Mesodermal cell (in vitro differentiated cells): ENCODE measurements around the gene PANK3.
"Not testable (repeated sequence)": the region's sequence is repeated elsewhere in the genome, so short reads cannot be mapped to it uniquely, and the experiment has no call there.

ENCODE experiments used
- H3K27ac ChIP-seq: 2 replicates; pipeline ENCODE4 v1.7.0; 2013; ENCODE audit warnings: mild to moderate bottlenecking, low read depth, low read length, moderate library complexity; ENCODE audit not compliant: severe bottlenecking
- H3K36me3 ChIP-seq: 2 replicates; pipeline ENCODE4 v1.7.1; 2013; ENCODE audit warnings: mild to moderate bottlenecking, low read length, moderate library complexity; ENCODE audit not compliant: control insufficient read depth, insufficient read depth
- H3K4me1 ChIP-seq: one replicate; pipeline ENCODE4 v1.7.1; 2013; ENCODE audit warnings: mild to moderate bottlenecking, low read length; ENCODE audit not compliant: insufficient read depth, control insufficient read depth, poor library complexity, severe bottlenecking
- H3K4me3 ChIP-seq: 2 replicates; pipeline ENCODE4 v1.7.0; 2013; ENCODE audit warnings: low read length, control low read depth, mild to moderate bottlenecking; ENCODE audit not compliant: insufficient read depth, poor library complexity, severe bottlenecking; ENCODE audit errors: extremely low read depth
- H3K9me3 ChIP-seq: 2 replicates; pipeline ENCODE4 v1.7.1; 2013; ENCODE audit warnings: mild to moderate bottlenecking, low read length, moderate library complexity; ENCODE audit not compliant: control insufficient read depth
- WGBS, 2 experiments: methylation state at CpG; one replicate each; pipeline ENCODE4 v1.1.5; 2013; ENCODE audit warnings: missing lambda C conversion rate in 2 of 2; ENCODE audit not compliant: insufficient coverage in 2 of 2; 5-methylcytosine and 5-hydroxymethylcytosine counted together

Gene PANK3

DNA sequence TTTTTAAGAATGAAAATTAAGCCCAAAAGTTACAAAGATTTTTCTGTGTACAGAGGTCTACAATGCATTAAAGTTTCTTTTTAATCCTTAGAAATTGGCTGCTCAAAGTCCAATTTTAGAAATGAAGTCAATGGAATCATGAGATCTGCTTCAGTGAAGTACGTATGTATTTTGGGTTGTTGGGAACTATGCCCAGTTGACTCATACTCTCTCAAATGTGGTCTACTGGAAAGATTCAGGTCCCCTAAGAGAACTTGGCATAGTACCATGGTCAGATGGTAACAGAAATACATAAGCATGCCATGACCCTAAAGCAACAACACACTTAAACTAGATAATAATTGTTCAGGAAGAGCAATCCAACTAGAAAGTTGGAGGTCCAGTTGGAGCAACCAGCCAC is 27.0 kb downstream of the PANK3 start:
- no peak overlapping the region for H3K27ac ChIP-seq
- 83 to 100% methylated on average over 1 of the region's 1 CpG for WGBS, 2 experiments
- H3K9me3 ChIP-seq = no peaks in the 10 kb centered on the region

GRCh38 chr5:168550656-168551055 is 28.5 kb downstream of the PANK3 start:
- Histone ChIP-seq H3K4me1 (no peaks in the 10 kb centered on the region), H3K9me3 (no peaks in the 10 kb centered on the region), H3K36me3 (peaks cover 79% of the 10 kb centered on the region), H3K27ac (no peak overlapping the region), H3K4me3 (no peak overlapping the region)

More for the DNA sequence above, 27.0 kb downstream of the PANK3 start:
- peaks cover 82% of the 10 kb centered on the region for H3K36me3 ChIP-seq
- no peak overlapping the region for H3K4me3 ChIP-seq
- H3K4me1 ChIP-seq = no peaks in the 10 kb centered on the region

DNA sequence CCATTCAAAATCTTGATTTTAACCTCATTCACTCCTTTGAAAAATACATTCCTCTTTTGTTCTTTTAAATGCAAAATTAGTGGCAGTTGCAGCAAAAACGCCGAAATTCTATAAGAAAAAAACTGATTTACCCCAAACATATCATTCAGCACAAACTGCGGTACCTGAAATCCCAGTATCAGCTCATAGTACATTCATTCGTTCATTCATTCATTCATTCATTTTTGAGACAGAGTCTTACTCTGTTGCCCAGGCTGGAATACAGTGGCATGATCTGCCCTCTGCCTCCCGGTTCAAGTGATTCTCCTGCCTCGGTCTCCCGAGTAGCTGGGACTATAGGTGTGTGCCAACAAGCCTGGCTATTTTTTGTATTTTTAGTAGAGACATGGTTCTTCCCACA is 29.6 kb downstream of the PANK3 start:
- Histone ChIP-seq H3K36me3 (peaks cover 73% of the 10 kb centered on the region), H3K27ac (no peak overlapping the region), H3K9me3 (no peaks in the 10 kb centered on the region), H3K4me1 (no peaks in the 10 kb centered on the region), H3K4me3 (no peak overlapping the region)
- 92 to 96% methylated on average over 4 to 5 of the region's 7 CpGs for WGBS, 2 experiments

GRCh38 chr5:168537176-168537575 is 42.0 kb downstream of the PANK3 start:
- H3K27ac ChIP-seq = no peak overlapping the region
- no peaks in the 10 kb centered on the region for H3K36me3 ChIP-seq
- H3K4me3 ChIP-seq = no peak overlapping the region
- no peaks in the 10 kb centered on the region for H3K9me3 ChIP-seq
- H3K4me1 ChIP-seq = no peaks in the 10 kb centered on the region
- 83 to 96% methylated on average over 2 of the region's 2 CpGs for WGBS, 2 experiments

- not testable (repeated sequence) for H3K36me3 ChIP-seq, H3K4me3 ChIP-seq, H3K4me1 ChIP-seq, H3K9me3 ChIP-seq, H3K27ac ChIP-seq
- 77 to 93% methylated on average over 2 to 5 of the region's 7 CpGs for WGBS, 2 experiments
Observed at GRCh38 chr5:168534351-168534750, 44.8 kb downstream of the PANK3 start.

- Histone ChIP-seq H3K4me3 (no peak overlapping the region), H3K4me1 (peaks cover 3% of the 10 kb centered on the region), H3K36me3 (no peaks in the 10 kb centered on the region), H3K27ac (no peak overlapping the region), H3K9me3 (peaks cover 4% of the 10 kb centered on the region)
- 100% methylated on average over 2 to 3 of the region's 6 CpGs for WGBS, 2 experiments
Observed at GRCh38 chr5:168531987-168532864, 46.9 kb downstream of the PANK3 start.

GRCh38 chr5:168531191-168531590 is 48.0 kb downstream of the PANK3 start:
- Histone ChIP-seq H3K4me3 (no peak overlapping the region), H3K27ac (no peak overlapping the region), H3K36me3 (no peaks in the 10 kb centered on the region), H3K4me1 (peaks cover 3% of the 10 kb centered on the region), H3K9me3 (peaks cover 4% of the 10 kb centered on the region)
- WGBS, 2 experiments = 82 to 93% methylated on average over 4 of the region's 5 CpGs

DNA sequence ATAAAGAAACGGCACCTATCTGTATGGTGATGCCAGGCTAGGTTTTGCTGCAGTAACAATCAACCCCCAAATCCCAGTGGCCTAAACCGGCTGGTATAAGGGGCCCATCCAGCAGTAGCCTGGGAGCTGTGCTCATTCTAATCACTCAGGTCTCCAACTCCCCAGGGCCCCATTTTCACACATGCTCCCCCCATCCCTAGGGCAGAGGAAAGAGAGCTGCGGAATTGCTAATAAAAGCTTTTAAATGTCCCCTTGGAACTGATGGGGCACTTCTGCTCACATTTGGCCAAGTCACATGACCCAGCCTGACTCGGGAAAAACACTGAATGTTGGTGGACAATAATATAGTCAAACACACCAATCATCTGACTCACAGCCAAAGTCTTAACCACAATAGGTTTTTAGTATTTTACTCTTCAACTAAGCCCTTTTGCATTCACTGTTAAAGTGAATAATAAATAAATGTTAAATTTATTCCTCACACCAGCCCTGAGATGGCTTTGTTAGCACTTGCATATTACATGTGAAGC is 48.5 kb downstream of the PANK3 start:
- Histone ChIP-seq H3K36me3 (no peaks in the 10 kb centered on the region), H3K9me3 (peaks cover 4% of the 10 kb centered on the region), H3K4me1 (peaks cover 3% of the 10 kb centered on the region), H3K27ac (no peak overlapping the region), H3K4me3 (no peak overlapping the region)
- 100% methylated on average over 1 of the region's 4 CpGs for WGBS, 2 experiments

- Histone ChIP-seq H3K9me3 (peaks cover 4% of the 10 kb centered on the region), H3K4me3 (peak overlapping the region; percentile 27), H3K36me3 (no peaks in the 10 kb centered on the region), H3K27ac (no peak overlapping the region), H3K4me1 (peaks cover 3% of the 10 kb centered on the region)
- WGBS, 2 experiments = 42 to 44% methylated on average over 70 to 74 of the region's 125 CpGs
Observed at GRCh38 chr5:168529374-168530234, 49.6 kb downstream of the PANK3 start.

DNA sequence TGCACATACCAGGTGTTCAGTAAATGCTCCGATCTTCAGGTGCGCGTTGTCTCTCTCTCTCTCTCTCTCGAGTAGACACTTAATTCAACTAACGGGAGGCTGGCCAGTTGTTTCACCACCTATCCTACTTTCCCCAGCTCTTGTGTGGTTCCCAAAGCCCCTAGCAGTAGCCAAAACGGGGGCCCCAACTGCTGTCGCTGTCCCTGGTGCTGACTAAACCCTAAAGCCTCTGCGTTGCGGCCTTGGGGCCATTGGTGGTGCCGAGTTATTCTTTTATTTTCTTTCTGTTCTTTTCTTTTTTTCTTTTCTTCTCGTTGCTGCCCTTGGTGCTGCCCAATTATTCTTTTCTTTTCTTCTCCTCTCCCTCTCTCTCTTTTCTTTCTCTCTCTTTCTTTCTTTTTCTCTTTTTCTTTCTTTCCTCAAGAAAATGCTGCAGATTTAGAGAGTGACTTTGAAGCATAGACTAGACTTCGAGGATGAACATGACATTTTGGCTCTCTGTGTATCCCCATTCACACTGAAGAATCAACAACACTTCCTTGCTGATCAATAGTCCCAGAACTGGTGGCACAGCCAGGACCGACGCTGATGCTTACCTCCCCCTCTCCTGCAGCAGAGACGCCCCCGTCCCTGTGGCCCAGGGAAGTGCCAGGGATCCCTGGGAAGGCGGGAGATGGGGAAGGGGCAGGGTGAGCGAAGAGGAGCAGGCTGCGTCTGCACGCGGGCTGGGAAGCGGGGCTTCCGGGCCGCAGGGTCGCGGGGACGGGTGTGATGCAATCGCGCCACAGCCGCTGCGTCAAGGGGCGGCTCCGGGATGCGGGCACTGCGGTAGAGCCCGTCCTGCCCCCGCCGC is 50.4 kb downstream of the PANK3 start, which contains the start of gene FBLL1:
Gene FBLL1 (plus strand): TSS at position 785 of the 853 bp plus-strand sequence. CDS start 200 bp downstream, outside the sequence.
- Histone ChIP-seq H3K4me1 (peaks cover 3% of the 10 kb centered on the region), H3K9me3 (peaks cover 4% of the 10 kb centered on the region), H3K36me3 (no peaks in the 10 kb centered on the region), H3K4me3 (peak within 1 kb of the TSS; percentile 27), H3K27ac (no peak within 1 kb of the TSS)
- WGBS, 2 experiments = 14 to 15% methylated on average over 26 to 27 of the region's 38 CpGs
